PFSK-1 (cell line): ENCODE data around the gene LEFTY1.

ENCODE experiments used
- POLR2AphosphoS5 ChIP-seq: IDR thresholded peaks from 2 replicates; pipeline ENCODE4 v1.6.1; 2012; ENCODE audit warnings: low read depth, mild to moderate bottlenecking, control low read depth, low read length, moderate library complexity
- REST ChIP-seq, 2 experiments: IDR thresholded peaks; 2 replicates each; pipeline versions ENCODE4 v1.6.1 to v1.8.0; 2011 to 2012; ENCODE audit warnings: low read depth in 2 of 2, low read length in 2 of 2, control low read depth in 1 of 2, inconsistent platforms in 1 of 2, mild to moderate bottlenecking in 1 of 2, moderate library complexity in 1 of 2; ENCODE audit not compliant: insufficient read depth in 1 of 2
- SIN3A ChIP-seq: IDR thresholded peaks from 2 replicates; pipeline ENCODE4 v1.6.1; 2012; ENCODE audit warnings: mild to moderate bottlenecking, low read length, moderate library complexity, borderline replicate concordance; ENCODE audit not compliant: insufficient read depth
- TAF1 ChIP-seq: IDR thresholded peaks from 2 replicates; pipeline ENCODE4 v1.6.1; 2012; ENCODE audit warnings: low read length, control low read depth, borderline replicate concordance; ENCODE audit not compliant: insufficient read depth

GRCh38 chr1:225906467-225906866 is 17.5 kb upstream of the LEFTY1 start:
- no peak for TF ChIP-seq REST (IDR thresholded peaks at IDR 0.05; ENCODE audit: insufficient read depth in 1 of 2, low read depth in 2 of 2, low read length in 2 of 2)
- TF ChIP-seq SIN3A = no peak
- no peak for TF ChIP-seq TAF1
- no peak for TF ChIP-seq POLR2AphosphoS5
